Upper lobe of left lung (tissue), 4 donors: ENCODE measurements around the gene HACD3.

ENCODE experiments used
- EP300 ChIP-seq, 4 donors: sonication (generic); formaldehyde crosslinking; IDR thresholded peaks; one replicate each; pipeline ENCODE4 v1.5.1; 2017; ENCODE audit warnings: antibody characterized with exemption in 4 of 4, control low read depth in 2 of 4
- POLR2AphosphoS5 ChIP-seq, 2 donors: sonication (generic); formaldehyde crosslinking; IDR thresholded peaks; one replicate each; pipeline ENCODE4 v1.5.1; 2017; ENCODE audit warnings: antibody characterized with exemption in 2 of 2

GRCh38 chr15:65550681-65551098 is 20.4 kb downstream of the HACD3 start:
- TF ChIP-seq EP300 (IDR thresholded peaks at IDR 0.05), result no peak
- TF ChIP-seq POLR2AphosphoS5 (IDR thresholded peaks at IDR 0.05), result no peak
